Choroid plexus epithelial cell (primary cell): ENCODE results near the gene ARHGAP32.

ENCODE experiments used
- DNase-seq: peaks from one replicate; pipeline ENCODE4 v3.0.0-alpha.2; 2010; ENCODE audit warnings: low read depth
- H3K4me3 ChIP-seq: 2 replicates; pipeline ENCODE4 v1.5.1; 2011; ENCODE audit warnings: low read depth, mild to moderate bottlenecking, control low read depth, low read length, moderate library complexity
- CTCF ChIP-seq: conservative IDR thresholded peaks from 2 replicates; pipeline ENCODE4 v1.5.1; 2011; ENCODE audit warnings: low read depth, mild to moderate bottlenecking, control low read depth, inconsistent platforms, low read length, moderate library complexity

ARHGAP32 gene

GRCh38 chr11:129226207-129226798, 34.2 kb upstream of the ARHGAP32 start:
- no peak for TF ChIP-seq CTCF
- no peak overlapping the region for H3K4me3 ChIP-seq
- DNase-seq, result no peak

- no peak for TF ChIP-seq CTCF
- DNase-seq, result peak; percentile 54
Measured at GRCh38 chr11:129225190-129225589, 33.1 kb upstream of the ARHGAP32 start.

GRCh38 chr11:129224538-129224937, 32.4 kb upstream of the ARHGAP32 start:
- DNase-seq, result no peak
- TF ChIP-seq CTCF, result no peak
- no peak overlapping the region for H3K4me3 ChIP-seq

More at GRCh38 chr11:129225190-129225589, 33.1 kb upstream of the ARHGAP32 start:
- no peak overlapping the region for H3K4me3 ChIP-seq

GRCh38 chr11:129223701-129224149, 31.6 kb upstream of the ARHGAP32 start:
- DNase-seq, result peak; percentile 76
- H3K4me3 ChIP-seq, result no peak overlapping the region
- no peak for TF ChIP-seq CTCF

GRCh38 chr11:129223260-129223659, 31.1 kb upstream of the ARHGAP32 start:
- no peak for DNase-seq
- H3K4me3 ChIP-seq, result no peak overlapping the region
- TF ChIP-seq CTCF, result no peak

- TF ChIP-seq CTCF, result no peak
- no peak overlapping the region for H3K4me3 ChIP-seq
- DNase-seq, result no peak
Measured at GRCh38 chr11:129222158-129222557, 30.0 kb upstream of the ARHGAP32 start.
